Measurements from ENCODE around the gene CNKSR2.

Gene CNKSR2

DNA sequence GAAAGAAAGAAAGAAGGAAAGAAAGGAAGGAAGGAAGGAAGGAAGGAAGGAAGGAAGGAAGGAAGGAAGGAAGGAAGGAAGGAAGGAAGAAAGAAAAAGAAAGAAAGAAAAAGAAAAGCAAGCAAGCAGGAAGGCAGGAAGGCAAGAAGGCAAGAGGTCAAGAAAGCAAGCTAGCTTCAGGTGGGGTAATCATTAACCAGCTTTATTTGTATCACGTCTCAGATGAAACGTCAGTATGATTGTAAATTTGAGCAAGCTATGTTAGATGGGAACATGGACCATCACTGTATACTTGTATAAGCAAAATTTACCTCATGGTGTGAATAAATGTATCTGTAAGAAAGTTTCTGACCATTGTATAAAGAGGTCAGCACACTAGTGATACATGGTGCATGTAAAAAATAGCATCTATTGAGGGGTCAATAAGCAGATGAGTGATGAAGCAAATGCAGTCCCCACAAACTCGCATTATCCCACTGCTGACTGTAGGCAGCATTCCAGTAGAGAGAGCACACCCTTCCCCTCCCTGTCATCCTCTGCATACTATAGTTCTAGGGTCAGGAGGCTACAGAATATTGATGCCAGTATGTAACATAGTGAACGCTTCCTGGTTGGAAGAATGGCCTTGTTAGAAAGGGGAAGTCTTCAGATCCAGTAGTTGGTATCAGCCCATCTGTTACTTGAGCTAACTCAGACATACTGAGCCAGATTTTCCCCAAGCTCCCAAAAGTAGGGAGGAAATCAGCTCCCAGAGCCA, 300.4 kb downstream of the CNKSR2 start:
- no peak for DNase-seq (ENCODE audit: low read depth, low spot score)

DNA sequence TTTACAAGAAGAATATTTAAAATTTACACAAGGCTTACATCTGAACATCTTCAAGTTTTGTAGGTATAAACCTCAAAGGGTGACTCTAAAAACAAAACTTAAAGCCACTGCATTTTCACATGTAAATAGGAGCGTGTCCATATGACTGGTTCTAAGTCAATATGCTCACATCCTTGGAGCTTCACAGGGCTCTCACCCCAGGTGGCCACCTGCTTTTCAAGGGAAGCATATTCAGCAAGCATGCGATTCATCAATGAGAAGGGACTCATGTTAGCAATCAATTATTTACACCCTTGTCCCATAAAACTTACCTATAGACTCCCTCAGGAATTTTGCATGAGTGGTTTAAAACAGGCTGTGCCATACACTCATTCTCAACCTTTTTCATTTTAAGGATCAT, 301.7 kb downstream of the CNKSR2 start:
- DNase-seq (ENCODE audit: low read depth, low spot score) = no peak

- DNase-seq (ENCODE audit: low read depth, low spot score) = no peak
Measured at GRCh38 chrX:21678048-21678612, 303.9 kb downstream of the CNKSR2 start.

DNA sequence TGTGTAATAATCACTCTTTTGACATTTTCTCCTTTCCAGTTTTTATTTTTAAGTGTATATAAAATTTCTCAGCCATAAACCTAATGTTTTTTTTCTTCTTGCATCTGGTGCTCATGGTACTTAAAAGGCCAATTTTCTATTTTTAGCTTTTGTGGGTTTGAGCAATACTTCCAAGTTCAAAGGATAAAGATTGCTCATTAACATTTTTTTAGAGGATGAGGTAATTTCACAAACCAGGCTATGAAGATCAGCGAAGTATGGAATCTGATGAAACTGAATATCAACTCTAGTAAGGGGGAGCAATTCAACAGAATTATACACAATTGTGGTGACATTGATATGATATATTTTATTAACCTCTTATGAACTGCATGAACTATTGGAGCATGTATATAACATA, 309.7 kb downstream of the CNKSR2 start:
- DNase-seq (ENCODE audit: low read depth, low spot score) = no peak

DNA sequence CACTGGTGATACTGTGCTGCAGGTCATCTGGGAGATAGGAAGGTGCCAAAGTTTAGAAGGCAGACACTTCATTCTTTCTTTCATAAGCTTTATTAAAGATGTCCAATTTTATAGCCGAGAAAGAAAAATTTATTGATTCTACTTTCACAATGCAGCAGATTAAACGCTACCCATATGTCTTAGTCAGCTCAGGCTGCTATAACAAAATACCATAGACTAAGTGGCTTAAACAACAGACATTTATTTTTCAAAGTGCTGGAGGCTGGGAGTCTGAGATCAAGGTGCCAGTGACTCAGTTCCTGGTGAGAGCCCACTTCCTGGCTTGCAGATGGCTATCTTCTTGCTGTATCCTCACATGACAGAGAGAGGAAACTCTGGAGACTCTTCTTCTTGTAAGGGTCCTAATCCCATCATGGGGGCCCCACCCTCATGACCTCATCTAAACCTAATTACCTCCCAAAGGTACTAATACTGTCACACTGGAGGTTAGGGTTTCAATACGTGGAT, 317.3 kb downstream of the CNKSR2 start:
- no peak for DNase-seq (ENCODE audit: low read depth, low spot score)

- DNase-seq (ENCODE audit: low read depth, low spot score) = no peak
Measured at GRCh38 chrX:21698272-21698671, 324.1 kb downstream of the CNKSR2 start.

- DNase-seq (ENCODE audit: low read depth, low spot score) = no peak
Measured at GRCh38 chrX:21699136-21699535, 324.9 kb downstream of the CNKSR2 start.

- DNase-seq (ENCODE audit: low read depth, low spot score) = no peak
Measured at GRCh38 chrX:21700275-21700674, 326.1 kb downstream of the CNKSR2 start.

DNA sequence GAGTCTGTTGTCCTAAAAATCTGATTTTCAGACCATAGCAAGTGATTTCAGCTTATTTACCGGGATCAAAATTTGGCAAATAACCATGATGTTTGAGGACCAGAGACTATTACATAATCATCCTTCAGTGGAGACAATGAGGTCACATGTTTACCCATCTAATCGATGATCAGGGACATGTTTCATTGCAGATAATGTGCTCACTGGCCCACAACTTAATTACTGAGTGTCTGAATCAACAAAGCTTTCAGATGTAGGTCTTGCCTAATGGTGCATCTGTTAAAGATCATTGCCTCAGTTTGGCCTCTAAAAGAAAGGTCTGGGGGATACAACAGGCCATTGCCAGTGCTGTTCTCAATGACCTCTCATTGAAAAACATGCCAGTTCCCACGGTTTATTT, 326.7 kb downstream of the CNKSR2 start:
- no peak for DNase-seq (ENCODE audit: low read depth, low spot score)

GRCh38 chrX:21702725-21703124, 328.5 kb downstream of the CNKSR2 start:
- DNase-seq (ENCODE audit: low read depth, low spot score) = no peak
